Neural progenitor cell (in vitro differentiated cells): ENCODE measurements around the gene ADAMTS12. TPM values are rescaled to one million over a fixed set of nuclear protein-coding genes. Genes with fewer than 3 reads are reported as not detected.
"Not testable (repeated sequence)": the region's sequence is repeated elsewhere in the genome, so short reads cannot be mapped to it uniquely, and the experiment has no call there.

Experiments used
- DNase-seq: peaks from one replicate; pipeline ENCODE4 v3.0.0-alpha.2; 2016; ENCODE audit warnings: low spot score
- H2AFZ ChIP-seq: fragments of 200-600 bp; sonication (generic); replicated peaks from 2 replicates; pipeline ENCODE4 v1.6.1; 2016; ENCODE audit warnings: antibody characterized with exemption
- H3F3A ChIP-seq: fragments of 200-600 bp; sonication (generic); 2 replicates; pipeline ENCODE4 v1.6.1; 2016; ENCODE audit warnings: antibody characterized with exemption, low read depth
- H3K27ac ChIP-seq: fragments of 200-600 bp; sonication (generic); 2 replicates; pipeline ENCODE4 v1.5.1; 2016; ENCODE audit warnings: mild to moderate bottlenecking
- H3K27me3 ChIP-seq: fragments of 200-600 bp; sonication (generic); 2 replicates; pipeline ENCODE4 v1.6.1; 2016; ENCODE audit warnings: mild to moderate bottlenecking, moderate library complexity
- H3K36me3 ChIP-seq: fragments of 200-600 bp; sonication (generic); 2 replicates; pipeline ENCODE4 v1.5.1; 2016
- H3K4me1 ChIP-seq: fragments of 200-600 bp; sonication (generic); 2 replicates; pipeline ENCODE4 v1.6.1; 2016; ENCODE audit warnings: mixed run types
- H3K4me2 ChIP-seq: fragments of 200-600 bp; sonication (generic); 2 replicates; pipeline ENCODE4 v1.6.1; 2016
- H3K4me3 ChIP-seq: fragments of 200-600 bp; sonication (generic); 2 replicates; pipeline ENCODE4 v1.5.1; 2016
- H3K79me2 ChIP-seq: fragments of 200-600 bp; sonication (generic); 2 replicates; pipeline ENCODE4 v1.6.1; 2016; ENCODE audit warnings: low read depth
- H3K9ac ChIP-seq: fragments of 200-600 bp; sonication (generic); 2 replicates; pipeline ENCODE4 v1.6.1; 2016
- H3K9me3 ChIP-seq: fragments of 200-600 bp; sonication (generic); 2 replicates; pipeline ENCODE4 v1.5.1; 2016; ENCODE audit warnings: low read depth
- H4K20me1 ChIP-seq: fragments of 200-600 bp; sonication (generic); 2 replicates; pipeline ENCODE4 v1.6.1; 2016; ENCODE audit warnings: low read depth
- H3K27ac Mint-ChIP-seq: 3 replicates; pipeline ENCODE4 v1.8.0; 2021; ENCODE audit warnings: mixed read lengths
- H3K27me3 Mint-ChIP-seq: 2 replicates; pipeline ENCODE4 v1.8.0; 2022; ENCODE audit warnings: low read depth, mild to moderate bottlenecking, inconsistent platforms, moderate library complexity, mixed read lengths; ENCODE audit not compliant: insufficient read depth
- H3K36me3 Mint-ChIP-seq: 3 replicates; pipeline ENCODE4 v1.8.0; 2021; ENCODE audit warnings: mixed read lengths
- H3K4me1 Mint-ChIP-seq: 3 replicates; pipeline ENCODE4 v1.8.0; 2021; ENCODE audit warnings: mixed read lengths
- H3K4me3 Mint-ChIP-seq: 3 replicates; pipeline ENCODE4 v1.8.0; 2021; ENCODE audit warnings: mild to moderate bottlenecking, moderate library complexity, mixed read lengths
- H3K9me3 Mint-ChIP-seq: 3 replicates; pipeline ENCODE4 v1.8.0; 2020; ENCODE audit warnings: mixed read lengths
- CTCF ChIP-seq: fragments of 200-600 bp; sonication (generic); IDR thresholded peaks from 2 replicates; pipeline ENCODE4 v1.5.1; 2017; ENCODE audit warnings: antibody characterized with exemption, mild to moderate bottlenecking
- EZH2 ChIP-seq: fragments of 200-600 bp; sonication (generic); IDR thresholded peaks from 2 replicates; pipeline ENCODE4 v1.6.1; 2017; ENCODE audit warnings: antibody characterized with exemption, mild to moderate bottlenecking, moderate library complexity
- EZH2phosphoT487 ChIP-seq: fragments of 200-600 bp; sonication (generic); IDR thresholded peaks from 2 replicates; pipeline ENCODE4 v1.6.1; 2017; ENCODE audit warnings: antibody characterized with exemption
- total RNA-seq: library from RNA; depleted of rRNA; stranded (reverse); fragments of >200 nt; gene quantifications from 2 replicates; pipeline ENCODE4 v1.2.3, GENCODE V29; 2015; ENCODE audit warnings: low replicate concordance

ADAMTS12 gene
- total RNA-seq, 1 donor from 2014 or later: 15.6 TPM

- H3K4me1 Mint-ChIP-seq: peaks cover 12% of the 10 kb centered on the region
- peaks cover 18% of the 10 kb centered on the region for H3K27me3 Mint-ChIP-seq
- H3K4me3 ChIP-seq: no peak overlapping the region
- no peak overlapping the region for H3K4me3 Mint-ChIP-seq
- H3K27ac ChIP-seq: no peak overlapping the region
- H3K9me3 ChIP-seq: no peaks in the 10 kb centered on the region
- H4K20me1 ChIP-seq: no peaks in the 10 kb centered on the region
- H3K27ac Mint-ChIP-seq: no peak overlapping the region
- no peaks in the 10 kb centered on the region for H3K79me2 ChIP-seq
- peaks cover 4% of the 10 kb centered on the region for H3K4me1 ChIP-seq
- no peak overlapping the region for H2AFZ ChIP-seq
- no peaks in the 10 kb centered on the region for H3F3A ChIP-seq
- DNase-seq: no peak
- H3K27me3 ChIP-seq: no peaks in the 10 kb centered on the region
- no peak overlapping the region for H3K4me2 ChIP-seq
- no peak for TF ChIP-seq EZH2phosphoT487
- no peak for TF ChIP-seq CTCF
- TF ChIP-seq EZH2: no peak
- peaks cover under 1% of the 10 kb centered on the region for H3K9me3 Mint-ChIP-seq
- H3K36me3 ChIP-seq: no peaks in the 10 kb centered on the region
- no peaks in the 10 kb centered on the region for H3K36me3 Mint-ChIP-seq
- no peak overlapping the region for H3K9ac ChIP-seq
Observed at GRCh38 chr5:33925278-33925677, 33.5 kb upstream of the ADAMTS12 start.

GRCh38 chr5:33921002-33921401, 29.2 kb upstream of the ADAMTS12 start:
- Histone ChIP-seq H2AFZ (no peak overlapping the region), H3K79me2 (no peaks in the 10 kb centered on the region), H3K9ac (no peak overlapping the region), H3K4me1 (no peaks in the 10 kb centered on the region), H3K4me2 (no peak overlapping the region), H3F3A (no peaks in the 10 kb centered on the region), H3K36me3 (no peaks in the 10 kb centered on the region), H3K27me3 (no peaks in the 10 kb centered on the region), H3K9me3 (no peaks in the 10 kb centered on the region), H3K27ac (no peak overlapping the region), H3K4me3 (no peak overlapping the region), H4K20me1 (no peaks in the 10 kb centered on the region)
- H3K27me3 Mint-ChIP-seq: peaks cover 16% of the 10 kb centered on the region
- no peaks in the 10 kb centered on the region for H3K36me3 Mint-ChIP-seq
- no peaks in the 10 kb centered on the region for H3K4me1 Mint-ChIP-seq
- no peak for DNase-seq
- H3K27ac Mint-ChIP-seq: no peak overlapping the region
- H3K9me3 Mint-ChIP-seq: peaks cover 34% of the 10 kb centered on the region
- no peak for TF ChIP-seq EZH2
- no peak for TF ChIP-seq EZH2phosphoT487
- TF ChIP-seq CTCF: no peak
- H3K4me3 Mint-ChIP-seq: no peak overlapping the region

DNA sequence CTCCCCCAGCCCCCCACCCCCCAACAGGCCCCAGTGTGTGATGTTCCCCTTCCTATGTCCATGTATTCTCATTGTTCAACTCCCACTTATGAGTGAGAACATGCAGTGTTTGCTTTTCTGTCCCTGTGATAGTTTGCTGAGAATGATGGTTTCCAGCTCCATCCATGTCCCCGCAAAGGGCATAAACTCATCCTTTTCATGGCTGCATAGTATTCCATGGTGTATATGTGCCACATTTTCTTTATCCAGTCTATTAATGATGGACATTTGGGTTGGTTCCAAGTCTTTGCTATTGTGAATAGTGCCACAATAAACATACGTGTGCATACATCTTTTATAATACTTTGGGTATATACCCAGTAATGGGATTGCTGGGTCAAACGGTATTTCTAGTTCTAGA, 23.1 kb upstream of the ADAMTS12 start:
- not testable (repeated sequence) for H3K79me2 ChIP-seq, H2AFZ ChIP-seq, H3K27me3 ChIP-seq, H3K27ac Mint-ChIP-seq, H3K4me1 Mint-ChIP-seq, H3F3A ChIP-seq, H3K27ac ChIP-seq, H3K36me3 Mint-ChIP-seq, H3K4me1 ChIP-seq, H3K9ac ChIP-seq, H3K4me2 ChIP-seq, H3K4me3 Mint-ChIP-seq, H4K20me1 ChIP-seq, H3K27me3 Mint-ChIP-seq, DNase-seq, H3K9me3 ChIP-seq, H3K4me3 ChIP-seq, H3K36me3 ChIP-seq
- H3K9me3 Mint-ChIP-seq: peaks cover 43% of the 10 kb centered on the region

- peaks cover 33% of the 10 kb centered on the region for H3K9me3 Mint-ChIP-seq
- H3K4me3 Mint-ChIP-seq: not testable (repeated sequence)
Observed at GRCh38 chr5:33906248-33906647, 14.5 kb upstream of the ADAMTS12 start.

More at GRCh38 chr5:33906248-33906647, 14.5 kb upstream of the ADAMTS12 start:
- not testable (repeated sequence) for H3K4me1 ChIP-seq, DNase-seq, H3K36me3 ChIP-seq, H3K36me3 Mint-ChIP-seq, H3K4me3 ChIP-seq, H3K9ac ChIP-seq, H3K27me3 Mint-ChIP-seq, H3K27ac Mint-ChIP-seq, H2AFZ ChIP-seq, H3K4me2 ChIP-seq, H3K27me3 ChIP-seq, H3K9me3 ChIP-seq, H3K4me1 Mint-ChIP-seq, H4K20me1 ChIP-seq, H3K79me2 ChIP-seq, H3F3A ChIP-seq, H3K27ac ChIP-seq
